Motor neuron (in vitro differentiated cells): ENCODE data around the gene THSD4. TPM values are rescaled to one million over a fixed set of nuclear protein-coding genes. Genes with fewer than 3 reads are reported as not detected.
A peak's percentile ranks its signal among the peaks of the same experiment; 100 is the strongest.
"Not testable (repeated sequence)": the region's sequence is repeated elsewhere in the genome, so short reads cannot be mapped to it uniquely, and the experiment has no call there.

Experiments used
- ATAC-seq, 8 experiments: fragments of 200-7000 bp; cut with Tn5 transposase; replicated peaks in 6 of 8; 2 replicates each; pipeline ENCODE4 v1.8.0; 2021; ENCODE audit warnings: mild to moderate bottlenecking in 8 of 8, moderate library complexity in 8 of 8
- H3K27ac ChIP-seq, 2 donors: fragments of 250-450 bp; sonication (Bioruptor Pico); 2 replicates each; pipeline ENCODE4 v1.9.0; 2021; ENCODE audit warnings: antibody characterized with exemption in 2 of 2, mild to moderate bottlenecking in 2 of 2, moderate library complexity in 1 of 2
- H3K4me1 ChIP-seq, 2 donors: fragments of 250-450 bp; sonication (Bioruptor Pico); replicated peaks in 1 of 2; 2 replicates each; pipeline ENCODE4 v1.6.1; 2021; ENCODE audit warnings: antibody characterized with exemption in 2 of 2, mild to moderate bottlenecking in 2 of 2, moderate library complexity in 1 of 2
- H3K4me3 ChIP-seq, 5 donors: fragments of 250-450 bp; sonication (Bioruptor Pico); 2 replicates each; pipeline ENCODE4 v1.9.0; 2021; ENCODE audit warnings: antibody characterized with exemption in 5 of 5, mild to moderate bottlenecking in 5 of 5, moderate library complexity in 4 of 5
- WGBS, 10 experiments: fragments of 450-650 bp; shearing (Covaris generic); methylation state at CpG; one replicate each; pipeline ENCODE4 v1.0.0; 2022; 5-methylcytosine and 5-hydroxymethylcytosine counted together
- in situ Hi-C, 9 experiments: fragments of 400-800 bp; cut with MboI; loops; one replicate each; pipeline ENCODE4 v1.15.0; 2021; ENCODE audit warnings: low sequenced_read_pairs in 9 of 9, low pct_unique_long_range_greater_than_20kb in 2 of 9; ENCODE audit not compliant: unreplicated experiment in 9 of 9
- total RNA-seq, 8 experiments: library from RNA; unstranded; fragments of 300-600 nt; gene quantifications; 2 replicates each; pipeline versions ENCODE4 v1.2.3 to v1.2.4, GENCODE V29; 2022

THSD4 gene
- total RNA-seq, 8 experiments from 2014 or later, result 1.3 to 28.4 (median 6.7) TPM

GRCh38 chr15:71718116-71718910 lies 603.0 kb downstream of the THSD4 start:
- no peak for ATAC-seq
- Histone ChIP-seq H3K4me1 (peaks cover 2 to 4% of the 10 kb centered on the region in 2 donors), H3K4me3 (no peak overlapping the region), H3K27ac (no peak overlapping the region)
- in situ Hi-C loops, result no loop called here
- WGBS, 10 experiments, result 67 to 100% (median 89%) methylated on average over 1 to 12 of the region's 13 CpGs; no CpG with 5 or more reads in 1 of the 10 experiments

- peak in 1 of 8 experiments; percentile 74 for ATAC-seq
- H3K4me3 ChIP-seq, result no peak overlapping the region
- no peak overlapping the region for H3K27ac ChIP-seq
- no peaks in the 10 kb centered on the region for H3K4me1 ChIP-seq
- in situ Hi-C loops, result loop anchor here in 1 of 9 experiments (10.0 kb wide), 2 partner anchors 69 to 269 kb away; no protein-coding TSS in a partner anchor
Observed at GRCh38 chr15:71723344-71723743, 608.1 kb downstream of the THSD4 start.

GRCh38 chr15:71725207-71725955 lies 610.1 kb downstream of the THSD4 start:
- WGBS, 10 experiments, result 0 to 100% (median 83%) methylated on average over 1 to 3 of the region's 4 CpGs; no CpG with 5 or more reads in 3 of the 10 experiments

GRCh38 chr15:71728881-71729280 lies 613.6 kb downstream of the THSD4 start:
- WGBS, 10 experiments, result 75 to 100% (median 96%) methylated on average over 1 to 3 of the region's 3 CpGs; no CpG with 5 or more reads in 2 of the 10 experiments
- Histone ChIP-seq H3K27ac (no peak overlapping the region), H3K4me3 (no peak overlapping the region), H3K4me1 (no peaks in the 10 kb centered on the region)
- no peak for ATAC-seq
- in situ Hi-C loops, result loop anchor here in 2 of 9 experiments (10.0 to 25.0 kb wide), 4 partner anchors 74 to 433 kb away; no protein-coding TSS in a partner anchor

More at GRCh38 chr15:71725207-71725955, 610.1 kb downstream of the THSD4 start:
- peak in 3 of 8 experiments; percentile 90 to 96 (median 94) for ATAC-seq
- not testable (repeated sequence) for H3K4me1 ChIP-seq, H3K4me3 ChIP-seq, H3K27ac ChIP-seq
- in situ Hi-C loops, result loop anchor here in 2 of 9 experiments (10.0 to 25.0 kb wide), 4 partner anchors 71 to 437 kb away; no protein-coding TSS in a partner anchor

GRCh38 chr15:71729319-71729718 lies 614.0 kb downstream of the THSD4 start:
- Histone ChIP-seq H3K4me3 (no peak overlapping the region), H3K4me1 (no peaks in the 10 kb centered on the region), H3K27ac (no peak overlapping the region)
- no peak for ATAC-seq
- WGBS, 10 experiments, result 57 to 100% (median 92%) methylated on average over 1 to 2 of the region's 2 CpGs
- in situ Hi-C loops, result loop anchor here in 2 of 9 experiments (10.0 to 25.0 kb wide), 4 partner anchors 75 to 433 kb away; no protein-coding TSS in a partner anchor

- Histone ChIP-seq H3K4me3 (no peak overlapping the region), H3K27ac (no peak overlapping the region), H3K4me1 (no peaks in the 10 kb centered on the region)
- peak; percentile 42 to 80 (median 64) for ATAC-seq
- in situ Hi-C loops, result loop anchor here in 2 of 9 experiments (25.0 kb wide), 2 partner anchors 168 to 432 kb away; no protein-coding TSS in a partner anchor
- WGBS, 10 experiments, result 0 to 100% (median 61%) methylated on average over 1 to 10 of the region's 15 CpGs
Observed at GRCh38 chr15:71730277-71731144, 615.2 kb downstream of the THSD4 start.

- WGBS, 10 experiments, result 71 to 100% (median 100%) methylated on average over 1 to 2 of the region's 2 CpGs; no CpG with 5 or more reads in 5 of the 10 experiments
- in situ Hi-C loops, result loop anchor here in 2 of 9 experiments (25.0 kb wide), 2 partner anchors 170 to 430 kb away; no protein-coding TSS in a partner anchor
- H3K4me3 ChIP-seq, result no peak overlapping the region
- no peak for ATAC-seq
- H3K27ac ChIP-seq, result no peak overlapping the region
- H3K4me1 ChIP-seq, result no peaks in the 10 kb centered on the region
Observed at GRCh38 chr15:71732636-71733035, 617.4 kb downstream of the THSD4 start.

- 100% methylated on average over 1 of the region's 1 CpG; no CpG with 5 or more reads in 9 of the 10 experiments for WGBS, 10 experiments
- ATAC-seq, result no peak
- H3K27ac ChIP-seq, result no peak overlapping the region
- H3K4me3 ChIP-seq, result no peak overlapping the region
- in situ Hi-C loops, result loop anchor here in 2 of 9 experiments (25.0 kb wide), 2 partner anchors 171 to 429 kb away; no protein-coding TSS in a partner anchor
- no peaks in the 10 kb centered on the region for H3K4me1 ChIP-seq
Observed at GRCh38 chr15:71733122-71733521, 617.9 kb downstream of the THSD4 start.

- Histone ChIP-seq H3K4me3 (no peak overlapping the region), H3K27ac (no peak overlapping the region), H3K4me1 (no peaks in the 10 kb centered on the region)
- ATAC-seq, result peak in 4 of 8 experiments; percentile 53 to 89 (median 68)
- 0 to 100% (median 91%) methylated on average over 1 to 3 of the region's 4 CpGs; no CpG with 5 or more reads in 2 of the 10 experiments for WGBS, 10 experiments
- in situ Hi-C loops, result loop anchor here in 2 of 9 experiments (25.0 kb wide), 2 partner anchors 173 to 427 kb away; no protein-coding TSS in a partner anchor
Observed at GRCh38 chr15:71734709-71735384, 619.6 kb downstream of the THSD4 start.

GRCh38 chr15:71735385-71735757 lies 620.1 kb downstream of the THSD4 start:
- Histone ChIP-seq H3K27ac (no peak overlapping the region), H3K4me1 (no peaks in the 10 kb centered on the region), H3K4me3 (no peak overlapping the region)
- ATAC-seq, result peak in 2 of 8 experiments; percentile 8 to 13
- 69 to 100% (median 87%) methylated on average over 1 to 2 of the region's 2 CpGs for WGBS, 10 experiments
- in situ Hi-C loops, result loop anchor here in 2 of 9 experiments (25.0 kb wide), 2 partner anchors 173 to 427 kb away; no protein-coding TSS in a partner anchor

- H3K4me1 ChIP-seq, result no peaks in the 10 kb centered on the region
- in situ Hi-C loops, result loop anchor here in 2 of 9 experiments (25.0 kb wide), 2 partner anchors 174 to 426 kb away; no protein-coding TSS in a partner anchor
- WGBS, 10 experiments, result 57 to 100% (median 84%) methylated on average over 1 to 6 of the region's 6 CpGs
- no peak for ATAC-seq
- no peak overlapping the region for H3K4me3 ChIP-seq
- H3K27ac ChIP-seq, result no peak overlapping the region
Observed at GRCh38 chr15:71736286-71736947, 621.1 kb downstream of the THSD4 start.
